ENCODE measurements around the gene NACAD.

DNA sequence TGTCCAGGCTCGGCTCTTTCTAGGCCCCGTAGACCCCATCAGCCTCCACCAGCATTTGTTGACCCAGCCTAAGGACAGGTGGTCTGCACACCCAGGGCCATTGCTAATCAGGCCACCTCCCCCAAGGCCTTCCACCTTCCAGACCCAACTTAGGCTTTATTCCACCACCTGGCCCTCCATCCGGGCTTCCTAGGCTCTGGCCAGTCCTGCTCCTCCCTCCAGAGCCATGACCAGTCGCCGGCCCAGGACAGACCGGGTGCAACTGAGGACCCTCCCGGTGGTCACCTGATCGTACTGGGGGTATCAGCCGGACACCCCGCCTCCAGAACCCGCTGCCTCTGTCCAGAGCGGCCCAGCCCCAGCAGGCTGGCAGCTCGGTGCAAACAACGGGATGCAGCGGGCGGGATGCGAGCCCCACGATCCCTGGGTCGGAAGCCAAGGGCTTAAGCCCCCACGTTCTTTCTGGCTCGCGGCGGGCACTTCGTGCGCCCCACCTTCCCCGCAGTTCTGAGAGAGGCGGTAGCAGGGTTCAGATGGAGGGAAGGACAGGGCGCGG is 545 bp downstream of the NACAD start:
- TF ChIP-seq, protein P1, sequence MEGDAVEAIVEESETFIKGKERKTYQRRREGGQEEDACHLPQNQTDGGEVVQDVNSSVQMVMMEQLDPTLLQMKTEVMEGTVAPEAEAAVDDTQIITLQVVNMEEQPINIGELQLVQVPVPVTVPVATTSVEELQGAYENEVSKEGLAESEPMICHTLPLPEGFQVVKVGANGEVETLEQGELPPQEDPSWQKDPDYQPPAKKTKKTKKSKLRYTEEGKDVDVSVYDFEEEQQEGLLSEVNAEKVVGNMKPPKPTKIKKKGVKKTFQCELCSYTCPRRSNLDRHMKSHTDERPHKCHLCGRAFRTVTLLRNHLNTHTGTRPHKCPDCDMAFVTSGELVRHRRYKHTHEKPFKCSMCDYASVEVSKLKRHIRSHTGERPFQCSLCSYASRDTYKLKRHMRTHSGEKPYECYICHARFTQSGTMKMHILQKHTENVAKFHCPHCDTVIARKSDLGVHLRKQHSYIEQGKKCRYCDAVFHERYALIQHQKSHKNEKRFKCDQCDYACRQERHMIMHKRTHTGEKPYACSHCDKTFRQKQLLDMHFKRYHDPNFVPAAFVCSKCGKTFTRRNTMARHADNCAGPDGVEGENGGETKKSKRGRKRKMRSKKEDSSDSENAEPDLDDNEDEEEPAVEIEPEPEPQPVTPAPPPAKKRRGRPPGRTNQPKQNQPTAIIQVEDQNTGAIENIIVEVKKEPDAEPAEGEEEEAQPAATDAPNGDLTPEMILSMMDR (IDR thresholded peaks at IDR 0.05) = no peak
- TF ChIP-seq POLR2A (IDR thresholded peaks at IDR 0.05) = no peak

Measured in Peyer's patch (tissue), 4 donors.